ENCODE data around the gene MOB1B. TPM values are rescaled to one million over a fixed set of nuclear protein-coding genes. Genes with fewer than 3 reads are reported as not detected.

MOB1B gene
- total RNA-seq, 1 experiment from 2014 or later = 33.2 TPM

- RAD21 ChIA-PET (ENCODE audit: low non-redundant PET in 1 of 2, low total read pairs in 2 of 2, uncharacterized antibody in 2 of 2, unreplicated experiment in 2 of 2) = no interaction called here
- H3K4me3 ChIP-seq (replicated peaks in 1 of 2; ENCODE audit: low read depth in 1 of 2, low read length in 2 of 2) = no peak overlapping the region
- no peak overlapping the region for H3K27ac ChIP-seq (ENCODE audit: low read depth, low read length)
- peaks cover 12% of the 10 kb centered on the region; the same call in 1 of the 2 replicates for H3K79me2 ChIP-seq (ENCODE audit: insufficient read depth, low read length)
- TF ChIP-seq, protein P1, sequence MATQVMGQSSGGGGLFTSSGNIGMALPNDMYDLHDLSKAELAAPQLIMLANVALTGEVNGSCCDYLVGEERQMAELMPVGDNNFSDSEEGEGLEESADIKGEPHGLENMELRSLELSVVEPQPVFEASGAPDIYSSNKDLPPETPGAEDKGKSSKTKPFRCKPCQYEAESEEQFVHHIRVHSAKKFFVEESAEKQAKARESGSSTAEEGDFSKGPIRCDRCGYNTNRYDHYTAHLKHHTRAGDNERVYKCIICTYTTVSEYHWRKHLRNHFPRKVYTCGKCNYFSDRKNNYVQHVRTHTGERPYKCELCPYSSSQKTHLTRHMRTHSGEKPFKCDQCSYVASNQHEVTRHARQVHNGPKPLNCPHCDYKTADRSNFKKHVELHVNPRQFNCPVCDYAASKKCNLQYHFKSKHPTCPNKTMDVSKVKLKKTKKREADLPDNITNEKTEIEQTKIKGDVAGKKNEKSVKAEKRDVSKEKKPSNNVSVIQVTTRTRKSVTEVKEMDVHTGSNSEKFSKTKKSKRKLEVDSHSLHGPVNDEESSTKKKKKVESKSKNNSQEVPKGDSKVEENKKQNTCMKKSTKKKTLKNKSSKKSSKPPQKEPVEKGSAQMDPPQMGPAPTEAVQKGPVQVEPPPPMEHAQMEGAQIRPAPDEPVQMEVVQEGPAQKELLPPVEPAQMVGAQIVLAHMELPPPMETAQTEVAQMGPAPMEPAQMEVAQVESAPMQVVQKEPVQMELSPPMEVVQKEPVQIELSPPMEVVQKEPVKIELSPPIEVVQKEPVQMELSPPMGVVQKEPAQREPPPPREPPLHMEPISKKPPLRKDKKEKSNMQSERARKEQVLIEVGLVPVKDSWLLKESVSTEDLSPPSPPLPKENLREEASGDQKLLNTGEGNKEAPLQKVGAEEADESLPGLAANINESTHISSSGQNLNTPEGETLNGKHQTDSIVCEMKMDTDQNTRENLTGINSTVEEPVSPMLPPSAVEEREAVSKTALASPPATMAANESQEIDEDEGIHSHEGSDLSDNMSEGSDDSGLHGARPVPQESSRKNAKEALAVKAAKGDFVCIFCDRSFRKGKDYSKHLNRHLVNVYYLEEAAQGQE (IDR thresholded peaks at IDR 0.05; ENCODE audit: low read depth) = no peak
- no peak for TF ChIP-seq SP1 (IDR thresholded peaks at IDR 0.05; ENCODE audit: low read depth)
- no peak for TF ChIP-seq ZFX (IDR thresholded peaks at IDR 0.05)
- TF ChIP-seq EZH2phosphoT487 (IDR thresholded peaks at IDR 0.05; ENCODE audit: borderline replicate concordance) = no peak
- TF ChIP-seq FOSL1 (IDR thresholded peaks at IDR 0.05; ENCODE audit: low read depth) = no peak
- no peak for TF ChIP-seq ZNF274 (IDR thresholded peaks at IDR 0.05; ENCODE audit: low read depth, low read length)
- no peak for TF ChIP-seq MAX (IDR thresholded peaks at IDR 0.05)
- TF ChIP-seq, protein P2, sequence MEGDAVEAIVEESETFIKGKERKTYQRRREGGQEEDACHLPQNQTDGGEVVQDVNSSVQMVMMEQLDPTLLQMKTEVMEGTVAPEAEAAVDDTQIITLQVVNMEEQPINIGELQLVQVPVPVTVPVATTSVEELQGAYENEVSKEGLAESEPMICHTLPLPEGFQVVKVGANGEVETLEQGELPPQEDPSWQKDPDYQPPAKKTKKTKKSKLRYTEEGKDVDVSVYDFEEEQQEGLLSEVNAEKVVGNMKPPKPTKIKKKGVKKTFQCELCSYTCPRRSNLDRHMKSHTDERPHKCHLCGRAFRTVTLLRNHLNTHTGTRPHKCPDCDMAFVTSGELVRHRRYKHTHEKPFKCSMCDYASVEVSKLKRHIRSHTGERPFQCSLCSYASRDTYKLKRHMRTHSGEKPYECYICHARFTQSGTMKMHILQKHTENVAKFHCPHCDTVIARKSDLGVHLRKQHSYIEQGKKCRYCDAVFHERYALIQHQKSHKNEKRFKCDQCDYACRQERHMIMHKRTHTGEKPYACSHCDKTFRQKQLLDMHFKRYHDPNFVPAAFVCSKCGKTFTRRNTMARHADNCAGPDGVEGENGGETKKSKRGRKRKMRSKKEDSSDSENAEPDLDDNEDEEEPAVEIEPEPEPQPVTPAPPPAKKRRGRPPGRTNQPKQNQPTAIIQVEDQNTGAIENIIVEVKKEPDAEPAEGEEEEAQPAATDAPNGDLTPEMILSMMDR (IDR thresholded peaks at IDR 0.05 in 2 of 3, conservative IDR thresholded peaks at IDR 0.05 in 1 of 3; ENCODE audit: borderline replicate concordance in 1 of 3, insufficient read depth in 1 of 3, low read depth in 2 of 3, low read length in 2 of 3) = no peak
- no peak for TF ChIP-seq POLR2A (IDR thresholded peaks at IDR 0.05; ENCODE audit: borderline replicate concordance, extremely low read depth, insufficient read depth, insufficient read length)
- no peak for TF ChIP-seq ATF3 (IDR thresholded peaks at IDR 0.05)
- no peak for TF ChIP-seq POLR2AphosphoS5 (IDR thresholded peaks at IDR 0.05; ENCODE audit: low read depth, low read length)
- no peak for TF ChIP-seq JUND (IDR thresholded peaks at IDR 0.05)
- no peak for TF ChIP-seq RAD21 (IDR thresholded peaks at IDR 0.05; ENCODE audit: low read depth)
- TF ChIP-seq SIN3A (IDR thresholded peaks at IDR 0.05; ENCODE audit: low read depth) = no peak
- TF ChIP-seq EZH2 (IDR thresholded peaks at IDR 0.05) = no peak
- no peak for DNase-seq (ENCODE audit: low read depth, low spot score)
- H4K20me1 ChIP-seq (ENCODE audit: insufficient read depth) = no peaks in the 10 kb centered on the region
- intact Hi-C loops (cut with micrococcal nuclease) = no loop called here
- POLR2A ChIA-PET = no interaction called here
- H3K9ac ChIP-seq (ENCODE audit: low read length) = no peak overlapping the region
- H3K36me3 ChIP-seq (ENCODE audit: control insufficient read depth in 1 of 2, insufficient read depth in 2 of 2, low read length in 2 of 2) = no peaks in the 10 kb centered on the region
- no peak overlapping the region for H3K4me2 ChIP-seq (ENCODE audit: low read length)
- no TSS peak for BruUV-seq (replicated peaks)
- H3K4me1 ChIP-seq (ENCODE audit: control insufficient read depth in 1 of 2, insufficient read depth in 2 of 2, low read length in 2 of 2) = no peaks in the 10 kb centered on the region
- H3K9me2 ChIP-seq (ENCODE audit: insufficient read depth) = no peaks in the 10 kb centered on the region
- no peaks in the 10 kb centered on the region for H3K27me3 ChIP-seq (ENCODE audit: insufficient read depth, low read length)
- CTCF ChIA-PET = interaction anchor here (1.7 kb wide), 1 partner anchor 67 kb away, joined by 7 read pairs; no protein-coding TSS in a partner anchor
- ATAC-seq = no peak
- no peak overlapping the region for H2AFZ ChIP-seq (ENCODE audit: low read depth, low read length, poor library complexity, severe bottlenecking)
- H3K9me3 ChIP-seq (ENCODE audit: control insufficient read depth in 1 of 2, insufficient read depth in 1 of 2, low read depth in 1 of 2, low read length in 2 of 2) = no peaks in the 10 kb centered on the region
These were observed 40.9 kb downstream of the MOB1B start for GRCh38 chr4:70943114-70943513.

Data from HCT116 (cell line).